ENCODE data around the gene CBX6.

DNA sequence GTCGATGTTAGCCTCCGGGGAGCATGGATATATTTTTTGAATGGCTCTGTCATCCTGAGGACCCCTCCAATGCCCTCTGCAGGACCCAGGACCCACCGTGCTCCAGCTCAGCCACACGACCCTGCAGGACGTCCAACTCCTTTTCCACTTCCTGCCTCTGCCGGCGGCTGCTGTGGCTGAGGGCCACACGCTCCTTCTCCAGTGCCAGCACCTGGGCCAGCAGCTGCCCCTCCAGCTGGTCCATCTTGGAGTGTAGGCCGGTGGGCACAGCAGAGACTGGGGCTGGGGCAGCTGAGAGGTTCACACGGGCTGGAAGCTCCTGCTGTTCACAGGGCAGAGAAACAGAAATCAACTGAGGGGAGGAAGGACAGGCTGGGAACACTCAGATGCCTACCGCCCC, 43.8 kb downstream of the CBX6 start:
- TF ChIP-seq POLR2A (IDR thresholded peaks at IDR 0.05; ENCODE audit: low read length) (no peak), GATA1 (IDR thresholded peaks at IDR 0.05; ENCODE audit: low read depth, low read length) (no peak)

Data from erythroblast (primary cell).